HG03521 (cell line): ENCODE data around the gene SSX5.
"Not testable (repeated sequence)": the region's sequence is repeated elsewhere in the genome, so short reads cannot be mapped to it uniquely, and the experiment has no call there.

Experiments
- ATAC-seq: cut with Tn5 transposase; IDR thresholded peaks from one replicate; pipeline ENCODE4 v1.9.1; 2021; ENCODE audit warnings: mild to moderate bottlenecking, moderate library complexity; ENCODE audit not compliant: unreplicated experiment

The SSX5 gene

GRCh38 chrX:48196745-48197201 lies at the start of gene SSX5:
Gene SSX5 (minus strand): TSS chrX:48196795. CDS start chrX:48195358, 1,437 bp downstream.
- no peak for ATAC-seq

GRCh38 chrX:48224196-48224595 lies 27.6 kb upstream of the SSX5 start:
- ATAC-seq, result not testable (repeated sequence)

GRCh38 chrX:48214341-48214740 lies 17.7 kb upstream of the SSX5 start:
- not testable (repeated sequence) for ATAC-seq

GRCh38 chrX:48190024-48190423 lies 6.6 kb downstream of the SSX5 start:
- not testable (repeated sequence) for ATAC-seq

GRCh38 chrX:48181882-48182281 lies 14.7 kb downstream of the SSX5 start:
- not testable (repeated sequence) for ATAC-seq

- ATAC-seq, result no peak
Observed at GRCh38 chrX:48180811-48181210, 15.8 kb downstream of the SSX5 start.

GRCh38 chrX:48179691-48180090 lies 16.9 kb downstream of the SSX5 start:
- no peak for ATAC-seq

- ATAC-seq, result not testable (repeated sequence)
Observed at GRCh38 chrX:48166322-48166721, 30.3 kb downstream of the SSX5 start.

GRCh38 chrX:48165241-48165640 lies 31.4 kb downstream of the SSX5 start:
- no peak for ATAC-seq

GRCh38 chrX:48156014-48156413 lies 40.6 kb downstream of the SSX5 start:
- no peak for ATAC-seq

GRCh38 chrX:48154796-48155195 lies 41.8 kb downstream of the SSX5 start:
- ATAC-seq, result no peak

- no peak for ATAC-seq
Observed at GRCh38 chrX:48153769-48154168, 42.8 kb downstream of the SSX5 start.

- ATAC-seq, result not testable (repeated sequence)
Observed at GRCh38 chrX:48142697-48143096, 53.9 kb downstream of the SSX5 start.

GRCh38 chrX:48141810-48142508 lies 54.6 kb downstream of the SSX5 start:
- not testable (repeated sequence) for ATAC-seq

- ATAC-seq, result not testable (repeated sequence)
Observed at GRCh38 chrX:48139076-48139475, 57.5 kb downstream of the SSX5 start.
